ENCODE data around the gene GALT.

DNA sequence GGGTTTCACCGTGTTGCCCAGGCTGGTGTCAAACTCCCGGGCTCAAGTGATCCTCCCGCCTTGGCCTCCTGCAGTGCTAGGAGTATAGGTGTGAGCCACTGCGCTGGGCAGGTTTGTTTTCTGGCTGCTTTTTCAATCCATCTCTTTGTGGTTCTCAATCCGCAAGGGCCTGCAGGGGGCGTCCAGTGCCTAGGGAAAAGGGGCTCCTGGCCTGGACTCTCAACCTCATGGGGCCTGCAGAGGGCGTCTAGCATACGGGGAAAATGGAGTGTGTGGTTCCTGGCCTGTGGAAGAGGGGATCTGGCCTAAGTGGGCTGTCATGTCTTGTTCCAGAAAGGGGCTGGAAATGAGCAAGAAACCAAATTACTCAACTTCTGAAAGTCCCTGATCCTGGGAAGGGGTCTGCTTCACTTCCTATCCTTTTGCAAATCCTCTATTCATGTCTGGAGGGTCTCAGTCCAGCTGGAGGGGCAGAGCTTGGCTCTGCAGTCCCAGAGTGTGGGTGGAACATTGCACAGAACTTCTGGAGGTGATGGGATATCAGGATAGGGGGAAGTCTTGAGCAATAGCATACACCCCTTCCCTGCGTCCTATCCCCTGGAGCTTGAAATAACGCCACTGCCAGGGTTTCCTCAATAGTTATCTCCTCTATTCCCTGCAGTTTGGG lies 28.7 kb downstream of the GALT start:
- TF ChIP-seq, protein P1, sequence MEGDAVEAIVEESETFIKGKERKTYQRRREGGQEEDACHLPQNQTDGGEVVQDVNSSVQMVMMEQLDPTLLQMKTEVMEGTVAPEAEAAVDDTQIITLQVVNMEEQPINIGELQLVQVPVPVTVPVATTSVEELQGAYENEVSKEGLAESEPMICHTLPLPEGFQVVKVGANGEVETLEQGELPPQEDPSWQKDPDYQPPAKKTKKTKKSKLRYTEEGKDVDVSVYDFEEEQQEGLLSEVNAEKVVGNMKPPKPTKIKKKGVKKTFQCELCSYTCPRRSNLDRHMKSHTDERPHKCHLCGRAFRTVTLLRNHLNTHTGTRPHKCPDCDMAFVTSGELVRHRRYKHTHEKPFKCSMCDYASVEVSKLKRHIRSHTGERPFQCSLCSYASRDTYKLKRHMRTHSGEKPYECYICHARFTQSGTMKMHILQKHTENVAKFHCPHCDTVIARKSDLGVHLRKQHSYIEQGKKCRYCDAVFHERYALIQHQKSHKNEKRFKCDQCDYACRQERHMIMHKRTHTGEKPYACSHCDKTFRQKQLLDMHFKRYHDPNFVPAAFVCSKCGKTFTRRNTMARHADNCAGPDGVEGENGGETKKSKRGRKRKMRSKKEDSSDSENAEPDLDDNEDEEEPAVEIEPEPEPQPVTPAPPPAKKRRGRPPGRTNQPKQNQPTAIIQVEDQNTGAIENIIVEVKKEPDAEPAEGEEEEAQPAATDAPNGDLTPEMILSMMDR (IDR thresholded peaks at IDR 0.05), result peak; percentile 83
- no peak for TF ChIP-seq EZH2 (IDR thresholded peaks at IDR 0.05)

Data from neural progenitor cell (in vitro differentiated cells).